Hematopoietic multipotent progenitor cell treated with erythropoietin and hydrocortisone succinate and interleukin-3 and kit ligand, for 17 days (in vitro differentiated cells): Measurements from ENCODE around the gene STK24.
A peak's percentile ranks its signal among the peaks of the same experiment; 100 is the strongest.

Source experiments
- DNase-seq: peaks from one replicate; pipeline ENCODE4 v3.0.0-alpha.2; 2015; ENCODE audit warnings: low spot score

Gene STK24

GRCh38 chr13:98490195-98490836 is 86.6 kb downstream of the STK24 start:
- no peak for DNase-seq

- DNase-seq = no peak
Observed at GRCh38 chr13:98489446-98490194, 87.3 kb downstream of the STK24 start.

- no peak for DNase-seq
Observed at GRCh38 chr13:98488736-98489135, 88.2 kb downstream of the STK24 start.

- DNase-seq = no peak
Observed at GRCh38 chr13:98487522-98487921, 89.4 kb downstream of the STK24 start.

- DNase-seq = no peak
Observed at GRCh38 chr13:98487016-98487415, 89.9 kb downstream of the STK24 start.

- no peak for DNase-seq
Observed at GRCh38 chr13:98486412-98486811, 90.5 kb downstream of the STK24 start.

GRCh38 chr13:98485561-98485960 is 91.3 kb downstream of the STK24 start:
- DNase-seq = no peak

- DNase-seq = peak; percentile 73
Observed at GRCh38 chr13:98484289-98485219, 92.4 kb downstream of the STK24 start.

GRCh38 chr13:98483601-98484288 is 93.2 kb downstream of the STK24 start:
- DNase-seq = no peak

- no peak for DNase-seq
Observed at GRCh38 chr13:98482476-98483444, 94.1 kb downstream of the STK24 start.

- no peak for DNase-seq
Observed at GRCh38 chr13:98480915-98481877, 95.7 kb downstream of the STK24 start.

GRCh38 chr13:98479496-98480003 is 97.4 kb downstream of the STK24 start:
- DNase-seq = no peak

- no peak for DNase-seq
Observed at GRCh38 chr13:98478189-98479129, 98.4 kb downstream of the STK24 start.

- no peak for DNase-seq
Observed at GRCh38 chr13:98476538-98476966, 100.4 kb downstream of the STK24 start.

GRCh38 chr13:98476106-98476505 is 100.8 kb downstream of the STK24 start:
- DNase-seq = no peak

GRCh38 chr13:98475522-98475921 is 101.4 kb downstream of the STK24 start:
- DNase-seq = no peak

GRCh38 chr13:98474761-98475160 is 102.1 kb downstream of the STK24 start:
- DNase-seq = no peak

- no peak for DNase-seq
Observed at GRCh38 chr13:98474292-98474691, 102.6 kb downstream of the STK24 start.
